Neuronal stem cell (in vitro differentiated cells): ENCODE data around the gene PCDH17.

ENCODE experiments used
- DNase-seq: peaks from one replicate; pipeline ENCODE4 v3.0.0-alpha.2; 2013; ENCODE audit warnings: low spot score
- H2AFZ ChIP-seq: one replicate; pipeline ENCODE4 v1.6.1; 2013; ENCODE audit warnings: mild to moderate bottlenecking, low read length, inconsistent platforms
- H2AK5ac ChIP-seq: 2 replicates; pipeline ENCODE4 v1.6.1; 2013; ENCODE audit warnings: low read depth, mild to moderate bottlenecking, inconsistent platforms, low read length, moderate library complexity, mixed read lengths
- H2BK120ac ChIP-seq: 2 replicates; pipeline ENCODE4 v1.6.1; 2013; ENCODE audit warnings: low read depth, mild to moderate bottlenecking, inconsistent platforms, low read length, moderate library complexity, mixed read lengths
- H2BK12ac ChIP-seq: one replicate; pipeline ENCODE4 v1.6.1; 2013; ENCODE audit warnings: low read length, inconsistent platforms
- H2BK15ac ChIP-seq: 2 replicates; pipeline ENCODE4 v1.6.1; 2013; ENCODE audit warnings: mild to moderate bottlenecking, low read length, inconsistent platforms, mixed read lengths
- H2BK5ac ChIP-seq: one replicate; pipeline ENCODE4 v1.6.1; 2013; ENCODE audit warnings: inconsistent platforms, mild to moderate bottlenecking, low read length, moderate library complexity
- H3K14ac ChIP-seq: one replicate; pipeline ENCODE4 v1.6.1; 2013; ENCODE audit warnings: low read length, inconsistent platforms
- H3K18ac ChIP-seq: 2 replicates; pipeline ENCODE4 v1.6.1; 2013; ENCODE audit warnings: low read length, inconsistent platforms
- H3K23ac ChIP-seq: 2 replicates; pipeline ENCODE4 v1.6.1; 2013; ENCODE audit warnings: low read depth, mild to moderate bottlenecking, mixed read lengths, low read length, inconsistent platforms; ENCODE audit not compliant: poor library complexity
- H3K27ac ChIP-seq: replicated peaks from 3 replicates; pipeline ENCODE4 v1.5.1; 2013; ENCODE audit warnings: low read length, inconsistent platforms
- H3K27me3 ChIP-seq, 3 experiments: 2 replicates each; pipeline ENCODE4 v1.6.1; 2013; ENCODE audit warnings: low read length in 3 of 3, mild to moderate bottlenecking in 2 of 3, inconsistent platforms in 1 of 3, low read depth in 1 of 3, mixed read lengths in 1 of 3, moderate library complexity in 1 of 3; ENCODE audit not compliant: control insufficient read depth in 3 of 3, insufficient read depth in 3 of 3
- H3K36me3 ChIP-seq, 2 donors: replicated peaks in 1 of 2; 2 replicates each; pipeline ENCODE4 v1.6.1; 2013; ENCODE audit warnings: low read length in 2 of 2; ENCODE audit not compliant: control insufficient read depth in 2 of 2, insufficient read depth in 2 of 2
- H3K4ac ChIP-seq: 2 replicates; pipeline ENCODE4 v1.6.1; 2013; ENCODE audit warnings: inconsistent platforms, mild to moderate bottlenecking, low read length, moderate library complexity
- H3K4me1 ChIP-seq, 2 donors: 1 replicate in 1 of 2; 2 replicates in 1 of 2; pipeline ENCODE4 v1.6.1; 2013; ENCODE audit warnings: low read length in 2 of 2, low read depth in 1 of 2; ENCODE audit not compliant: control insufficient read depth in 2 of 2, insufficient read depth in 1 of 2
- H3K4me2 ChIP-seq: one replicate; pipeline ENCODE4 v1.6.1; 2013; ENCODE audit warnings: mild to moderate bottlenecking, low read length, inconsistent platforms; ENCODE audit not compliant: insufficient read depth, poor library complexity, severe bottlenecking
- H3K4me3 ChIP-seq, 2 donors: 2 replicates each; pipeline ENCODE4 v1.5.1; 2013; ENCODE audit warnings: low read length in 2 of 2, mild to moderate bottlenecking in 2 of 2, inconsistent platforms in 1 of 2, moderate library complexity in 1 of 2
- H3K79me1 ChIP-seq: one replicate; pipeline ENCODE4 v1.6.1; 2013; ENCODE audit warnings: low read depth, mild to moderate bottlenecking, inconsistent platforms, low read length, moderate library complexity
- H3K9ac ChIP-seq: one replicate; pipeline ENCODE4 v1.6.1; 2013; ENCODE audit warnings: mild to moderate bottlenecking, low read depth, low read length, inconsistent platforms; ENCODE audit not compliant: poor library complexity
- H3K9me3 ChIP-seq, 2 donors: replicated peaks in 1 of 2; 2 replicates each; pipeline versions ENCODE3 to v1.6.1; 2013; ENCODE audit warnings: low read length in 2 of 2, mild to moderate bottlenecking in 2 of 2, inconsistent platforms in 1 of 2, low read depth in 1 of 2, mixed read lengths in 1 of 2, moderate library complexity in 1 of 2; ENCODE audit not compliant: control insufficient read depth in 2 of 2, insufficient read depth in 1 of 2
- H4K8ac ChIP-seq: one replicate; pipeline ENCODE4 v1.6.1; 2013; ENCODE audit warnings: low read depth, mild to moderate bottlenecking, inconsistent platforms, low read length, moderate library complexity
- H4K91ac ChIP-seq: one replicate; pipeline ENCODE4 v1.6.1; 2013; ENCODE audit warnings: low read length, low read depth, mild to moderate bottlenecking, inconsistent platforms; ENCODE audit not compliant: poor library complexity
- WGBS, 2 donors: extraction: QIAGEN DNeasy Blood & Tissue Kit; methylation state at CpG; one replicate each; pipeline ENCODE4 v1.1.7; 2013; ENCODE audit warnings: missing lambda C conversion rate in 2 of 2, mixed read lengths in 1 of 2; ENCODE audit not compliant: insufficient read length in 2 of 2, insufficient replicate concordance in 1 of 2; ENCODE audit errors: extremely low coverage in 2 of 2; 5-methylcytosine and 5-hydroxymethylcytosine counted together

PCDH17 gene

GRCh38 chr13:57763689-57764088 lies 132.1 kb downstream of the PCDH17 start:
- Histone ChIP-seq H3K4me1 (peaks cover 0 to under 1% of the 10 kb centered on the region in 2 donors), H2BK15ac (no peak overlapping the region), H3K27me3 (no peaks in the 10 kb centered on the region), H3K9ac (no peak overlapping the region), H2BK120ac (no peak overlapping the region), H2AFZ (no peak overlapping the region), H2AK5ac (no peak overlapping the region), H3K14ac (no peak overlapping the region), H3K27ac (no peak overlapping the region), H2BK12ac (no peak overlapping the region), H3K4me3 (no peak overlapping the region), H4K91ac (no peak overlapping the region), H3K79me1 (no peaks in the 10 kb centered on the region), H4K8ac (no peak overlapping the region), H3K9me3 (peaks cover 0 to 4% of the 10 kb centered on the region in 2 donors), H3K4ac (no peak overlapping the region), H3K4me2 (no peak overlapping the region), H3K36me3 (no peaks in the 10 kb centered on the region), H2BK5ac (no peak overlapping the region), H3K23ac (no peak overlapping the region), H3K18ac (no peak overlapping the region)
- no peak for DNase-seq
- WGBS, 2 donors: no CpG with 5 or more reads among the region's 1 CpG
